Fibroblast of lung (primary cell): ENCODE measurements around the gene KMT2A.

ENCODE experiments used
- EZH2 ChIP-seq: IDR thresholded peaks from 2 replicates; pipeline ENCODE4 v1.5.1; 2012; ENCODE audit warnings: low read length, control low read depth, mild to moderate bottlenecking; ENCODE audit errors: missing control alignments
- TF ChIP-seq, protein P1 (sequence below), 2 donors: IDR thresholded peaks in 1 of 2; conservative IDR thresholded peaks in 1 of 2; 1 replicate in 1 of 2; 2 replicates in 1 of 2; pipeline ENCODE4 v1.5.1; 2011 to 2012; ENCODE audit warnings: low read length in 2 of 2, control low read depth in 1 of 2, inconsistent platforms in 1 of 2, low read depth in 1 of 2, mild to moderate bottlenecking in 1 of 2

DNA sequence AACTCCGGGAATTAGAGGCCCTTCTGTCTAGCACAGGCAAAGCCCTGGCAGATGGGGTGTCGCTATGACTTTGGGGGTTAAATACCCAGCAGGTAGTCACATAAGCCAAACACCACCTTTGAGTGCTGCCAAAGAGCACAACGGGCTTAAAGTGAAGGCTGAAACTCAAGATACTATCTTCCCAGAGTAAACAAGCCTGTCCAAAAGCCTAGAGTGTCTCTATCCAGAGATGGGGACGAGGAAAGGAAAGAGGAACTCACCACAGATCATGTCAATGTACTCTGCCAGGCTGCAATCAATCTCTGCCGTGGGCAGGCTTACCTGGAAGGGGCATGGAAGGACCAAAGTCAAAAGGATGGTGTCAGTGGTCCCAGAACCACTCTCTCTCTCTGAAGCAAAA is 109.2 kb downstream of the KMT2A start:
- TF ChIP-seq, protein P1, sequence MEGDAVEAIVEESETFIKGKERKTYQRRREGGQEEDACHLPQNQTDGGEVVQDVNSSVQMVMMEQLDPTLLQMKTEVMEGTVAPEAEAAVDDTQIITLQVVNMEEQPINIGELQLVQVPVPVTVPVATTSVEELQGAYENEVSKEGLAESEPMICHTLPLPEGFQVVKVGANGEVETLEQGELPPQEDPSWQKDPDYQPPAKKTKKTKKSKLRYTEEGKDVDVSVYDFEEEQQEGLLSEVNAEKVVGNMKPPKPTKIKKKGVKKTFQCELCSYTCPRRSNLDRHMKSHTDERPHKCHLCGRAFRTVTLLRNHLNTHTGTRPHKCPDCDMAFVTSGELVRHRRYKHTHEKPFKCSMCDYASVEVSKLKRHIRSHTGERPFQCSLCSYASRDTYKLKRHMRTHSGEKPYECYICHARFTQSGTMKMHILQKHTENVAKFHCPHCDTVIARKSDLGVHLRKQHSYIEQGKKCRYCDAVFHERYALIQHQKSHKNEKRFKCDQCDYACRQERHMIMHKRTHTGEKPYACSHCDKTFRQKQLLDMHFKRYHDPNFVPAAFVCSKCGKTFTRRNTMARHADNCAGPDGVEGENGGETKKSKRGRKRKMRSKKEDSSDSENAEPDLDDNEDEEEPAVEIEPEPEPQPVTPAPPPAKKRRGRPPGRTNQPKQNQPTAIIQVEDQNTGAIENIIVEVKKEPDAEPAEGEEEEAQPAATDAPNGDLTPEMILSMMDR (conservative IDR thresholded peaks at IDR 0.05 in 1 of 2, IDR thresholded peaks at IDR 0.05 in 1 of 2; ENCODE audit: low read depth in 1 of 2, low read length in 2 of 2), result no peak
- no peak for TF ChIP-seq EZH2
